Measurements from ENCODE around the gene CDH13. TPM values are rescaled to one million over a fixed set of nuclear protein-coding genes. Genes with fewer than 3 reads are reported as not detected.

CDH13 gene
- total RNA-seq, 4 donors from 2014 or later: 5.8 to 36.7 (median 20.4) TPM

DNA sequence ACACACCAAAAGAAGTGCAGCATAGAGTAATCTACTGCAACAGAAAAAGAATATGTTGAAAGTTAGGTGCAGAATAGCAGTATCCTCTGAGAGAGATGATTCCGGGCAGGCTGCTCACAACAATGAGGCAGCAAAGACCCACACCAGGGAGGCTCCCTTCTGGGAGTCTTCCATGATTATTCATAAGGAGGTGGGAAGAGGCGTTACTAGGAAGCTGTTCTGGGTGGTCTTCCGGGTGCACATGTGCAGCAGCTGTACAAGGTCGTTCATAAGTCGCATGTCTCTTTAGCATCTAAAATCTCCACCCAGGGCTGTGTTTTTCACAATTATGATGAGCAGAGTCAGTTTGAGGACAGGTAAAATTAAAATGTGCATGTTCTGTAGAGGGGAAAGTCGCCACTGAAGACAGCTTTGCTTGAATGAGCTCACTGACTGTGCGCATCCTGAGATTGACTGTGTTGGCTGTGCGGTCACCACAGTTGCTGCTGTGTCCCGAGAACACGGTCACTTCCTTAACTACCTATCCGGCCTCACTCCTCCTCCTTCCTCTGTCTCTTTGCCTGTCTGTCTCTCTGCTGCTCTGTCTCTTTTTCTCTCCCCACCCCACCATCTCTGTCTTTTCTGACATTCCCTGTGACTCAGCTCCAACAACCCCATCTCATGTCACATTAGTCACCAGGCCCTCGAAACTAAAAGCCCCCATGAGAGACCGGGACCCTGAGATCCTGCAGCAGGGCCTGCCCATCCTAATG is 1055.5 kb downstream of the CDH13 start:
- DNase-seq (no peak), ATAC-seq (no peak)
- H3K9me3 ChIP-seq: no peaks in the 10 kb centered on the region
- H3K27me3 ChIP-seq: no peaks in the 10 kb centered on the region
- H3K4me1 ChIP-seq: peaks cover 0 to 1% of the 10 kb centered on the region in 2 donors
- TF ChIP-seq, protein P1, sequence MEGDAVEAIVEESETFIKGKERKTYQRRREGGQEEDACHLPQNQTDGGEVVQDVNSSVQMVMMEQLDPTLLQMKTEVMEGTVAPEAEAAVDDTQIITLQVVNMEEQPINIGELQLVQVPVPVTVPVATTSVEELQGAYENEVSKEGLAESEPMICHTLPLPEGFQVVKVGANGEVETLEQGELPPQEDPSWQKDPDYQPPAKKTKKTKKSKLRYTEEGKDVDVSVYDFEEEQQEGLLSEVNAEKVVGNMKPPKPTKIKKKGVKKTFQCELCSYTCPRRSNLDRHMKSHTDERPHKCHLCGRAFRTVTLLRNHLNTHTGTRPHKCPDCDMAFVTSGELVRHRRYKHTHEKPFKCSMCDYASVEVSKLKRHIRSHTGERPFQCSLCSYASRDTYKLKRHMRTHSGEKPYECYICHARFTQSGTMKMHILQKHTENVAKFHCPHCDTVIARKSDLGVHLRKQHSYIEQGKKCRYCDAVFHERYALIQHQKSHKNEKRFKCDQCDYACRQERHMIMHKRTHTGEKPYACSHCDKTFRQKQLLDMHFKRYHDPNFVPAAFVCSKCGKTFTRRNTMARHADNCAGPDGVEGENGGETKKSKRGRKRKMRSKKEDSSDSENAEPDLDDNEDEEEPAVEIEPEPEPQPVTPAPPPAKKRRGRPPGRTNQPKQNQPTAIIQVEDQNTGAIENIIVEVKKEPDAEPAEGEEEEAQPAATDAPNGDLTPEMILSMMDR (IDR thresholded peaks at IDR 0.05 in 4 of 5, conservative IDR thresholded peaks at IDR 0.05 in 1 of 5): no peak
- no peak for TF ChIP-seq POLR2A (IDR thresholded peaks at IDR 0.05)
- H3K27ac ChIP-seq: no peak overlapping the region
- in situ Hi-C loops (cut with MboI; ENCODE audit: low sequenced_read_pairs in 4 of 4): no loop called here
- H3K4me3 ChIP-seq: no peak overlapping the region
- intact Hi-C loops (cut with DNase I; ENCODE audit: low total_unique reads): no loop called here
- no peaks in the 10 kb centered on the region for H3K36me3 ChIP-seq

DNA sequence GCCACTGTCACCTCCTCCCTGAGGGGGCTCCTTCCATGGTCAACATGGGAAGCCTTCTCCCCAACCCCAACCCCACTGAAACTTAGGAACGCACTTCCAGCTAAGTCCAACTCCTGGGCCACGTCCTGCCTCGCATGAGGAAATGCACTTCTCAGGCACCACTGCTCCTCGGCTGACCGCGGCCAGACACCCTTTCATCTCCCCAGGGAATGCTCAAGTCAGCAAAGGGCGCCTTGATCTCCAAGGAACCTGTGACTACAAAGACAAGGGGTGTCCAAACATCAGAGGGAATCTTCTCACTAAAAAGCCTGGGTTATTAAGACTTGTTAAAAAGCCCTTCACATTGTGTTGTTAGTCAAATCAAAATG is 1056.1 kb downstream of the CDH13 start:
- peaks cover 0 to 6% of the 10 kb centered on the region in 2 donors for H3K4me1 ChIP-seq
- intact Hi-C loops (cut with DNase I; ENCODE audit: low total_unique reads) (no loop called here), in situ Hi-C loops (cut with MboI; ENCODE audit: low sequenced_read_pairs in 4 of 4) (no loop called here)
- no peaks in the 10 kb centered on the region for H3K27me3 ChIP-seq
- DNase-seq (no peak), ATAC-seq (no peak)
- no peak for TF ChIP-seq POLR2A (IDR thresholded peaks at IDR 0.05)
- TF ChIP-seq, protein P1 (IDR thresholded peaks at IDR 0.05 in 4 of 5, conservative IDR thresholded peaks at IDR 0.05 in 1 of 5): no peak
- no peak overlapping the region for H3K4me3 ChIP-seq
- H3K36me3 ChIP-seq: no peaks in the 10 kb centered on the region
- no peaks in the 10 kb centered on the region for H3K9me3 ChIP-seq
- no peak overlapping the region for H3K27ac ChIP-seq

GRCh38 chr16:83685615-83686165 is 1058.9 kb downstream of the CDH13 start:
- in situ Hi-C loops (cut with MboI; ENCODE audit: low sequenced_read_pairs in 4 of 4) (no loop called here), intact Hi-C loops (cut with DNase I; ENCODE audit: low total_unique reads) (loop anchor here (5.0 kb wide), 2 partner anchors 37 to 122 kb away; partner anchors contain the start of gene HSBP1)
- Histone ChIP-seq H3K36me3 (no peaks in the 10 kb centered on the region), H3K27ac (no peak overlapping the region), H3K27me3 (no peaks in the 10 kb centered on the region), H3K4me1 (peaks cover 20 to 28% of the 10 kb centered on the region in 2 donors), H3K4me3 (no peak overlapping the region), H3K9me3 (no peaks in the 10 kb centered on the region)
- DNase-seq (no peak), ATAC-seq (no peak)
- no peak for TF ChIP-seq POLR2A (IDR thresholded peaks at IDR 0.05)
- TF ChIP-seq, protein P1 (IDR thresholded peaks at IDR 0.05 in 4 of 5, conservative IDR thresholded peaks at IDR 0.05 in 1 of 5): no peak

DNA sequence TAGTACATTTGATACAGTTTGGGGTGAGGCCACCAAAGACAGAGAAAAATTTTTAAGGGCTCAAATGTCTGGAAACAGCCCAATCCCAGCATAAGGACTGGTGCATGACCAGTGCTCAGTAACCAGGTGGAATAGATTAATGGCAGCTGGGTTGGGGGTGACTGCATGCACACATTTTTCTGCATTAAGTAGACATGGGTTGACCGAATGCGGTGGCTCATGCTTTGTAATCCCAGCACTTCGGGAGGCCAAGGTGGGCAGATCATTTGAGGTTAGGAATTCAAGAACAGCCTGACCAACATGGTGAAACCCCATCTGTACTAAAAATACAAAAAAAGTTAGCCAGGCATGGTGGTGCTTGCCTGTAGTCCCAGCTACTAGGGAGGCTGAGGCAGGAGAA is 1060.0 kb downstream of the CDH13 start:
- H3K4me3 ChIP-seq: no peak overlapping the region
- H3K9me3 ChIP-seq: no peaks in the 10 kb centered on the region
- H3K27me3 ChIP-seq: no peaks in the 10 kb centered on the region
- H3K4me1 ChIP-seq: peaks cover 20 to 29% of the 10 kb centered on the region in 2 donors
- H3K27ac ChIP-seq: no peak overlapping the region
- TF ChIP-seq, protein P1 (IDR thresholded peaks at IDR 0.05 in 4 of 5, conservative IDR thresholded peaks at IDR 0.05 in 1 of 5): no peak
- no peak for TF ChIP-seq POLR2A (IDR thresholded peaks at IDR 0.05)
- intact Hi-C loops (cut with DNase I; ENCODE audit: low total_unique reads): loop anchor here (5.0 kb wide), 2 partner anchors 36 to 121 kb away; partner anchors contain the start of gene HSBP1
- ATAC-seq: no peak
- no peaks in the 10 kb centered on the region for H3K36me3 ChIP-seq
- no peak for DNase-seq
- in situ Hi-C loops (cut with MboI; ENCODE audit: low sequenced_read_pairs in 4 of 4): no loop called here
